Uterus (tissue), 2 donors: ENCODE measurements around the gene TCF12.

Experiments used
- POLR2A ChIP-seq, 2 donors: fragments of 450-650 bp; IDR thresholded peaks; one replicate each; pipeline ENCODE4 v1.6.1; 2016; ENCODE audit warnings: antibody characterized with exemption in 2 of 2, mild to moderate bottlenecking in 1 of 2, moderate library complexity in 1 of 2
- TF ChIP-seq, protein P1 (sequence below), 4 experiments: fragments of 200-600 bp in 2 of 4; fragments of 450-650 bp in 2 of 4; sonication (generic) in 2 of 4; IDR thresholded peaks; one replicate each; pipeline ENCODE4 v1.5.1; 2016 to 2019; ENCODE audit warnings: antibody characterized with exemption in 4 of 4, mild to moderate bottlenecking in 2 of 4, moderate library complexity in 1 of 4

DNA sequence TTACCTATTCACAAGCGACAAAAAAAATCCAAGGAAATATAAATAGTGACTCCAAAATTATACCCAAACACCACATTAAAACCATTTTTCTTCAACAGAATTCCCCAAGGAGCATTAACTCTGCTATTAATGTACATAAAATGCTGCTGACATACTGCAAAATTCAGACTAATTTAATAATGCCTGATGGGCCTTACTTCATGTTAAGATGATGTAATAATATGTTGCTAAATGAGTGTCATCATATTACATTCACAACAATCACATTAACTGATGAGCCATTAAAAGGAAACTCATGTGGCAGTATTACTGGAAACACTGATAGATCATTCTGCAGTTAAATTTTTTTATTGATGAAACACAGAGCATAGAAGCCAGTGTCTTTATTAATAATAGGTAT lies 253.0 kb downstream of the TCF12 start:
- TF ChIP-seq, protein P1, sequence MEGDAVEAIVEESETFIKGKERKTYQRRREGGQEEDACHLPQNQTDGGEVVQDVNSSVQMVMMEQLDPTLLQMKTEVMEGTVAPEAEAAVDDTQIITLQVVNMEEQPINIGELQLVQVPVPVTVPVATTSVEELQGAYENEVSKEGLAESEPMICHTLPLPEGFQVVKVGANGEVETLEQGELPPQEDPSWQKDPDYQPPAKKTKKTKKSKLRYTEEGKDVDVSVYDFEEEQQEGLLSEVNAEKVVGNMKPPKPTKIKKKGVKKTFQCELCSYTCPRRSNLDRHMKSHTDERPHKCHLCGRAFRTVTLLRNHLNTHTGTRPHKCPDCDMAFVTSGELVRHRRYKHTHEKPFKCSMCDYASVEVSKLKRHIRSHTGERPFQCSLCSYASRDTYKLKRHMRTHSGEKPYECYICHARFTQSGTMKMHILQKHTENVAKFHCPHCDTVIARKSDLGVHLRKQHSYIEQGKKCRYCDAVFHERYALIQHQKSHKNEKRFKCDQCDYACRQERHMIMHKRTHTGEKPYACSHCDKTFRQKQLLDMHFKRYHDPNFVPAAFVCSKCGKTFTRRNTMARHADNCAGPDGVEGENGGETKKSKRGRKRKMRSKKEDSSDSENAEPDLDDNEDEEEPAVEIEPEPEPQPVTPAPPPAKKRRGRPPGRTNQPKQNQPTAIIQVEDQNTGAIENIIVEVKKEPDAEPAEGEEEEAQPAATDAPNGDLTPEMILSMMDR (IDR thresholded peaks at IDR 0.05), result no peak
- TF ChIP-seq POLR2A (IDR thresholded peaks at IDR 0.05), result no peak
